Endodermal cell (in vitro differentiated cells): Measurements from ENCODE around the gene EIF4G1. TPM values are rescaled to one million over a fixed set of nuclear protein-coding genes. Genes with fewer than 3 reads are reported as not detected.
A peak's percentile ranks its signal among the peaks of the same experiment; 100 is the strongest.

ENCODE experiments used
- DNase-seq: peaks from one replicate; pipeline ENCODE4 v3.0.0-alpha.2; 2017
- H3K27ac ChIP-seq: 2 replicates; pipeline ENCODE4 v1.5.1; 2013; ENCODE audit warnings: mild to moderate bottlenecking, low read depth, low read length, moderate library complexity
- H3K27me3 ChIP-seq: 2 replicates; pipeline ENCODE4 v1.6.1; 2013; ENCODE audit warnings: mild to moderate bottlenecking, low read length, moderate library complexity; ENCODE audit not compliant: insufficient read depth, control insufficient read depth, poor library complexity, severe bottlenecking
- H3K36me3 ChIP-seq: 2 replicates; pipeline ENCODE4 v1.7.0; 2013; ENCODE audit warnings: mild to moderate bottlenecking, low read length, moderate library complexity; ENCODE audit not compliant: control insufficient read depth, insufficient read depth
- H3K4me1 ChIP-seq: one replicate; pipeline ENCODE4 v1.7.0; 2013; ENCODE audit warnings: low read length; ENCODE audit not compliant: control insufficient read depth, insufficient read depth
- H3K4me3 ChIP-seq: 2 replicates; pipeline ENCODE4 v1.5.1; 2013; ENCODE audit warnings: mild to moderate bottlenecking, low read length, moderate library complexity
- H3K9ac ChIP-seq: 2 replicates; pipeline ENCODE4 v1.6.1; 2013; ENCODE audit warnings: mild to moderate bottlenecking, low read length, moderate library complexity; ENCODE audit not compliant: poor library complexity, severe bottlenecking; ENCODE audit errors: extremely low read depth
- H3K9me3 ChIP-seq: 2 replicates; pipeline ENCODE4 v1.6.1; 2013; ENCODE audit warnings: mild to moderate bottlenecking, low read length, moderate library complexity; ENCODE audit not compliant: control insufficient read depth
- H3K27ac Mint-ChIP-seq: 2 replicates; pipeline ENCODE4 v1.8.0; 2020; ENCODE audit warnings: mixed read lengths
- H3K27me3 Mint-ChIP-seq: 2 replicates; pipeline ENCODE4 v1.8.0; 2021; ENCODE audit warnings: mild to moderate bottlenecking, mixed read lengths; ENCODE audit not compliant: insufficient read depth
- H3K36me3 Mint-ChIP-seq: 2 replicates; pipeline ENCODE4 v1.8.0; 2020; ENCODE audit warnings: low read depth, mixed read lengths
- H3K4me1 Mint-ChIP-seq: 2 replicates; pipeline ENCODE4 v1.8.0; 2020; ENCODE audit warnings: mixed read lengths
- H3K4me3 Mint-ChIP-seq: 2 replicates; pipeline ENCODE4 v1.8.0; 2020; ENCODE audit warnings: mild to moderate bottlenecking, moderate library complexity, mixed read lengths
- H3K9me3 Mint-ChIP-seq: 2 replicates; pipeline ENCODE4 v1.8.0; 2020; ENCODE audit warnings: mild to moderate bottlenecking, mixed read lengths
- WGBS, 2 experiments: methylation state at CpG; one replicate each; pipeline versions ENCODE4 v1.1.5 to v1.1.7; 2013; ENCODE audit warnings: missing lambda C conversion rate in 2 of 2, mixed read lengths in 1 of 2; ENCODE audit not compliant: insufficient coverage in 1 of 2, insufficient read length in 1 of 2; 5-methylcytosine and 5-hydroxymethylcytosine counted together
- total RNA-seq, 2 donors: library from RNA; stranded (reverse); fragmentation: NEBNext Ultra II Directional in 1 of 2; extraction: Animal tissue kit (Norgen Biotek cat#: 25700) in 1 of 2; gene quantifications; 2 replicates in 1 of 2; 3 replicates in 1 of 2; pipeline ENCODE4 v1.2.1, GENCODE V29; 2021
- TF ChIP-seq, protein P1 (sequence below): fragments of 200-600 bp; sonication (generic); conservative IDR thresholded peaks from 2 replicates; pipeline ENCODE4 v1.5.0; 2021; ENCODE audit warnings: antibody characterized with exemption, mild to moderate bottlenecking

EIF4G1 gene
- total RNA-seq, 2 donors from 2014 or later, result 408 to 475 TPM

DNA sequence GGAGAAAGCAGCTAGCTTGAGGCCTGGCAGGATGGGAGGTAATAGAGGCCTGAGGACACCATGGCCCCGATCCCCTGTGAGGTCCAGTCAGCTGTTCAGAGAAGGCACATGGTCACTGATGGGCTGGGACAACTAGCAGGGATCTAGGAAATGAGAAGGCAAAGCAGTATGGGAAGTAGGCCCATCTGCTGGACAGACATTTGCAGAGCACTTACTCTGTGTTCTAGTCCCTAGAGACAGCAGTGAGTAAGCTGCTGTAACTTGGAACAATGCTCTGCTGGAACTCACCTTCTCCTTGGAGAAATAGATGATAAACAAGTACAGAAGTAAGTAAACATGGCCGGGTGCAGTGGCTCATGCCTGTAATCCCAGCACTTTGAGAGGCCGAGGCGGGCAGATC lies 31.5 kb upstream of the EIF4G1 start:
- no peak overlapping the region for H3K4me3 Mint-ChIP-seq
- no peak overlapping the region for H3K27ac Mint-ChIP-seq
- H3K27ac ChIP-seq, result no peak overlapping the region
- H3K9me3 ChIP-seq, result no peaks in the 10 kb centered on the region
- no peaks in the 10 kb centered on the region for H3K4me1 Mint-ChIP-seq
- H3K9me3 Mint-ChIP-seq, result no peaks in the 10 kb centered on the region
- no peaks in the 10 kb centered on the region for H3K4me1 ChIP-seq
- H3K27me3 ChIP-seq, result peaks cover 37% of the 10 kb centered on the region
- H3K36me3 ChIP-seq, result no peaks in the 10 kb centered on the region
- TF ChIP-seq, protein P1, sequence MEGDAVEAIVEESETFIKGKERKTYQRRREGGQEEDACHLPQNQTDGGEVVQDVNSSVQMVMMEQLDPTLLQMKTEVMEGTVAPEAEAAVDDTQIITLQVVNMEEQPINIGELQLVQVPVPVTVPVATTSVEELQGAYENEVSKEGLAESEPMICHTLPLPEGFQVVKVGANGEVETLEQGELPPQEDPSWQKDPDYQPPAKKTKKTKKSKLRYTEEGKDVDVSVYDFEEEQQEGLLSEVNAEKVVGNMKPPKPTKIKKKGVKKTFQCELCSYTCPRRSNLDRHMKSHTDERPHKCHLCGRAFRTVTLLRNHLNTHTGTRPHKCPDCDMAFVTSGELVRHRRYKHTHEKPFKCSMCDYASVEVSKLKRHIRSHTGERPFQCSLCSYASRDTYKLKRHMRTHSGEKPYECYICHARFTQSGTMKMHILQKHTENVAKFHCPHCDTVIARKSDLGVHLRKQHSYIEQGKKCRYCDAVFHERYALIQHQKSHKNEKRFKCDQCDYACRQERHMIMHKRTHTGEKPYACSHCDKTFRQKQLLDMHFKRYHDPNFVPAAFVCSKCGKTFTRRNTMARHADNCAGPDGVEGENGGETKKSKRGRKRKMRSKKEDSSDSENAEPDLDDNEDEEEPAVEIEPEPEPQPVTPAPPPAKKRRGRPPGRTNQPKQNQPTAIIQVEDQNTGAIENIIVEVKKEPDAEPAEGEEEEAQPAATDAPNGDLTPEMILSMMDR, result no peak
- H3K4me3 ChIP-seq, result no peak overlapping the region
- WGBS, 2 experiments, result 90 to 93% methylated on average over 1 to 2 of the region's 4 CpGs
- no peak overlapping the region for H3K9ac ChIP-seq
- DNase-seq, result no peak
- no peaks in the 10 kb centered on the region for H3K36me3 Mint-ChIP-seq
- H3K27me3 Mint-ChIP-seq, result peaks cover 43% of the 10 kb centered on the region

DNA sequence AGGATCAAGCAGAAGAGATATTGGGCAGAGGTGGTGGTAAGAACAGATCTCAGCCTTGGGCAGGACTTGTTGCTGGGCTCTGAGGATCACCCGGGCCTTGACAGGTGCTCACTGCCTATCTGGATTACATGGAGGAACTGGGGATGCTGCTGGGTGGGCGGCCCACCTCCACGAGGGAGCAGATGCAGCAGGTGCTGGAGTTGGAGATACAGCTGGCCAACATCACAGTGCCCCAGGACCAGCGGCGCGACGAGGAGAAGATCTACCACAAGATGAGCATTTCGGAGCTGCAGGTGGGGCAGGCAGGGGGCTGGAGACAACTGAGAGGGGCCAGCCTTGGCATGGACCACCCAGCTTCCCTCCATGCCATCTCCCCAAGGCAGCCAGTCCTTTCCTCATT lies 30.7 kb upstream of the EIF4G1 start:
- Histone ChIP-seq H3K4me3 (no peak overlapping the region), H3K9me3 (no peaks in the 10 kb centered on the region), H3K27ac (no peak overlapping the region), H3K4me1 (no peaks in the 10 kb centered on the region), H3K36me3 (no peaks in the 10 kb centered on the region), H3K9ac (no peak overlapping the region), H3K27me3 (peaks cover 30% of the 10 kb centered on the region)
- no peaks in the 10 kb centered on the region for H3K36me3 Mint-ChIP-seq
- H3K4me1 Mint-ChIP-seq, result no peaks in the 10 kb centered on the region
- peaks cover 37% of the 10 kb centered on the region for H3K27me3 Mint-ChIP-seq
- no peaks in the 10 kb centered on the region for H3K9me3 Mint-ChIP-seq
- no peak overlapping the region for H3K4me3 Mint-ChIP-seq
- WGBS, 2 experiments, result 94 to 95% methylated on average over 8 of the region's 8 CpGs
- no peak overlapping the region for H3K27ac Mint-ChIP-seq
- no peak for DNase-seq
- TF ChIP-seq, protein P1, result no peak

DNA sequence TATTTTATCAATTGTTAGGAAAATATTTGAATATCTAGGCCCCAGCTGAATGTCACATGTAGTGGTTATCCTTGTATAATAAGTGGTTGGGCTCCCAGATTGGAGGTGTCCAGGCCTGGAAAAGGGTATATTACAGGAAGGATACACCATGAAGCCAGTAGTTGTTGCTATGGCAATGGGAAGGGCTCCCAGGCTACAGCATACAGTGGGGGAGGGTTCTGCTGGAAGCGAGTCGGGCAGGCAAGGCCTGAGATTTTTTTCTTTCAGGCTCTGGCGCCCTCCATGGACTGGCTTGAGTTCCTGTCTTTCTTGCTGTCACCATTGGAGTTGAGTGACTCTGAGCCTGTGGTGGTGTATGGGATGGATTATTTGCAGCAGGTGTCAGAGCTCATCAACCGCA lies 29.7 kb upstream of the EIF4G1 start:
- peaks cover 30% of the 10 kb centered on the region for H3K27me3 Mint-ChIP-seq
- H3K4me1 Mint-ChIP-seq, result no peaks in the 10 kb centered on the region
- no peak overlapping the region for H3K4me3 Mint-ChIP-seq
- TF ChIP-seq, protein P1, result peak; percentile 79
- H3K4me3 ChIP-seq, result no peak overlapping the region
- no peaks in the 10 kb centered on the region for H3K4me1 ChIP-seq
- no peak overlapping the region for H3K27ac ChIP-seq
- H3K36me3 Mint-ChIP-seq, result no peaks in the 10 kb centered on the region
- H3K27me3 ChIP-seq, result peaks cover 23% of the 10 kb centered on the region
- H3K9ac ChIP-seq, result no peak overlapping the region
- peak; percentile 91 for DNase-seq
- H3K9me3 ChIP-seq, result no peaks in the 10 kb centered on the region
- no peak overlapping the region for H3K27ac Mint-ChIP-seq
- H3K9me3 Mint-ChIP-seq, result no peaks in the 10 kb centered on the region
- H3K36me3 ChIP-seq, result no peaks in the 10 kb centered on the region
- WGBS, 2 experiments, result 5 to 10% methylated on average over 3 to 4 of the region's 4 CpGs
